G401 (cell line): ENCODE results near the gene PURB. TPM values are rescaled to one million over a fixed set of nuclear protein-coding genes. Genes with fewer than 3 reads are reported as not detected.
A peak's percentile ranks its signal among the peaks of the same experiment; 100 is the strongest.
"Not testable (repeated sequence)": the region's sequence is repeated elsewhere in the genome, so short reads cannot be mapped to it uniquely, and the experiment has no call there.

ENCODE experiments used
- DNase-seq: peaks from one replicate; pipeline ENCODE4 v3.0.0-alpha.2; 2015; ENCODE audit warnings: low spot score
- in situ Hi-C: cut with HindIII; loops from 2 replicates; pipeline ENCODE4 v1.10.0; 2016; ENCODE audit warnings: low sequenced_read_pairs, mixed read lengths
- total RNA-seq: library from RNA; depleted of rRNA; stranded (reverse); fragments of >200 nt; shearing (Covaris generic); gene quantifications from 2 replicates; pipeline ENCODE4 v1.2.3, GENCODE V29; 2014

Gene PURB
- total RNA-seq, 1 experiment from 2014 or later = 13.1 TPM

DNA sequence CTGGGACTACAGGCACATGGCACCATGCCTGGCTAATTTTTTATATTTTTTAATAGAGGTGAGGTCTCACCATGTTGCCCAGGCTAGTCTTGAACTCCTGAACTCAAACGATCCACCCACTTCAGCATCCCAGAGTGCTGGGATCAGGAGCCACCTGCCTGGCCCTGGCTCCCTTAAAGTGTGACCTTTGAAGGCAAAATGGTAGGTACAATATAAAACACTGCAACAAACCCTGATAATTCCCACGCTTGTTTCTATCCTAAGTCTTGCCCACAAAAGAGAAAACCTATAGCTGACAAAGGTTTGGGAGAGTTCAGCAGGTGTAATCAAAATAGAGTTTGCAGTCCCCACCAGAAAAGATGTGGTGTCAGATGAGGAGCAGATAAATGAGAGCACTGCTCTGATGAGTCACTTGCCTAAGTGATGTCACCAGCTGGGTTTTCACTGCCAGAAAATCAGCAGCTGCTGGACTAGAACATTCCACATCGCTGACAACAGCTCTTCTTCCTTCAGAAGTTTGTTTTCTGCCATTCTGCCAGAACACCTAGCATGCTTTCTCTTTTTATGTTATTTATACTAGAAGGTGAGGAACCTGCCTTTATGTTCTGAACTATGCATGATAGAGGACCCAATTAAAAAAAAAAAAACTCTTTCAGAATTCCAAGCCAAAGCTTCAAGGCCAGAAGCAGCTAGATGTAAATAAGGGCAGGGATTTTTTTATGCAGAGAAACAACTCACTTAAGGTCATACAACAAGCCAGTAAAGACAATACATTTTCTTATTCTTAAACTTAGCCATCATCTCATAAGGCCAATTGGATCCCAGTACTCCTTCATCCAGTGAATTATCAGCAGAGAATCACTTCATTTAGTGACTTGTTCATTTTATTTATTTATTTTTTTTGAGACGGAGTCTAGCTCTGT lies 18.0 kb downstream of the PURB start:
- no peak for DNase-seq
- in situ Hi-C loops = no loop called here

DNA sequence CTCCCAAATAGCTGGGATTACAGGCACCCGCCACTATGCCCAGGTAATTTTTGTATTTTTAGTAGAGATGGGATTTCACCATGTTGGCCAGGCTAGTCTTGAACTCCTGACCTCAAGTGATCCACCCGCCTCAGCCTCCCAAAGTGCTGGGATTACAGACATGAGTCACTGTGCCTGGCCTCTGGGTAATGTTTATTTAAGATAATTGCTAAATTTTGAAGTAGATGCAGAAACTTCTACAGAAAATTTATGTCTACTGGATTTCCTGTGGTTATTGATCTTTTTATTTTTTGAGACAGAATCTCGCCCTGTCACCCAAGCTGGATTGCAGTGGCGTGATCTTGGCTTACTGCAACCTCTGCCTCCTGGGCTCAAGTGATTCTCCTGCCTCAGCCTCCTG lies 23.4 kb downstream of the PURB start:
- DNase-seq, in situ Hi-C loops: not testable (repeated sequence)

GRCh38 chr7:44858161-44858560 lies 27.2 kb downstream of the PURB start:
- in situ Hi-C loops = no loop called here
- DNase-seq = no peak

DNA sequence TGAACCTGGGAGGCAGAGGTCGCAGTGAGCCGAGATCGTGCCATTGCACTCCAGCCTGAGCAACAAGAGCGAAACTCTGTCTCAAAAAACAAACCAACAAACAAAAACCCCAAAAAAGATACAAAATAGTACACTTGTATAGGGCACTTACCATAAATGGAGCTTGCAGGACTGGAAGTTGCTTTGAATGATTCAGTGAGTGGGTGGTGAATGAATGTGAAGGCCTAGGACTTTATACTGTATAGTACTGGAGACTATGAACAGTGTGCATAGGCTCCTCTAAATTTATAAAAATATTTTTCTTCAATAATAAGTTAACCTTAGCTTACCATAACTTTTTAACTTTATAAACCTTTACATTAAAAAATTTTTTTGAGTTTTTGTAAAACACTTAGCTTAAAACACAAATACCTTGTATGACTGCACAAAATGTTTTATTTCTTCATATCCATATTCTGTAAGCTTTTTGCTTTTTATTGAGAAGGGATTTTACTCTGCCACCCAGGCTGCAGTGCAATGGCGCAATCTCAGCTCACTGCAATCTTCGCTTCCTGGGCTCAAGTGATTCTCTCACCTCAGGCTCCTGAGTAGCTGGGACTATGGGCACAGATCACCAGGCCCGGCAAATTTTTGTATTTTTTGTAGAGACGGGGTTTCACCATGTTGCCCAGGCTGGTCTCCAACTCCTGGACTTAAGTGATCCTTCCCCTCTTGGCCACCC lies 30.5 kb downstream of the PURB start:
- DNase-seq = no peak
- in situ Hi-C loops = no loop called here

DNA sequence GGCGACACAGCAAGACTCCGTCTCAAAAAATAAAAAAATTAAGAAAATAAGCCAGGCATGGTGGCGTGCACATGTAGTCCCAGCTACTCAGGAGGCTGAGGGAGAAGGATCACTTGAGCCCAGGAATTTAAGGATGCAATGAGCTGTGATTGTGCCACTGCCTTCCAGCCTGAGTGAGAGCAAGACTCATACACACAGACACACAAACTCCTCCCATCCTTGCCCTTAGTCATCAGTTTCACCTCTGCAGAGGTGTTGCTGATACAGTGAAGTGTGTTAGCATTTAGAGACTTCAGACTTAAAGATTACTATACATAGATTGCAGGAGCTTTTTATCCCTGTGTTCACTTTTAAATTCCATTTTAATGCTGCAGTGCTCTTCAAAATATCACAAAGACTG lies 31.9 kb downstream of the PURB start:
- DNase-seq = no peak
- in situ Hi-C loops = no loop called here

DNA sequence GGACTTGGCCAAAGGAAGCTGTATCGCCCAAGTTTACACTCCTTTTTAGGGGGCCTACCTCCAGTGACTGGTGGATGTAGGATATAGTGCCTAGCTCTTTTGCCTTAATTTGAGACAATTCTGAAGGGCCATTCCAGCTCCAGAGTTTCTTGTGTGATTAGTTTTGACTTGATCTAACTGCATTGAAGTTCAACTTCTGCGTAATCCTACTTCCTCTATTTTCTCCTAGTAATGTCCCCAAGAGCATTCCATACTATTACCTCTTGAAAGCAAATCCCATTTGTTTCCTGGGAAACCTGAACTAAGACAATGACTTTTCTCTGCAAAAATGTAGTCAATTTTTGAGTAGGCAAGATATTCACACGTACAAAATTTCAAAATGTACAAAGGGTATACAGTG lies 32.7 kb downstream of the PURB start:
- in situ Hi-C loops = no loop called here
- no peak for DNase-seq

DNA sequence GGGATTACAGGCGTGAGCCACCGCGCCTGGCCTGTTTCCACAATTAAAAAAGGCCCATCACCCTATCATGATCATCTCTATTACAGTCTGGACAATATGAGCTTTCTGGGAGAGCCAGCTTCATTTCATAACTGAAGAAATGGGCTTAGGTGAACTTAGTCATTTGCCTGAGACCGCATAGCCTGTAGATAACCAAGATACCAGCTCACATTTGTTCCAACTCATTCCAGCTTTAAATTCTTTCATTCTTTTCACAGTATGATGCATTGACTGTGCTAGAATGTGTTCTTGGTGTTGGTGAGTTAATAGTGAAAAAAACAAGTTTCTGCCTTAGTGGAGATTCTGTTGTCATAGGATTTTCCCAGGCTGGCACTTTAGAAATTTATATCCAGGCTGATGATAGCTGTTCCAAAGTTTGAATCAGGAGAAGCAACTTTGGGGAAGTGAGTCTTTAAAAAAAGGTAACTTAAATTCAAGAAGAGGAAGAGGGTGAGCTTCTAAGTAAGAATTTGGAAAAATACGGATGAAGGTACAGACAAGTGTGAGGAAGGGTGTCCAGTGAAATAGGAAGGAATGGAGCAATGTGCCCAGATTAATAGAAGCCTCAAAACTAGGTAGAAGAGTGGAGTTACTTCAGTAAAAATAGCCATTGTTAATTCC lies 35.3 kb downstream of the PURB start:
- in situ Hi-C loops = no loop called here
- DNase-seq = no peak

DNA sequence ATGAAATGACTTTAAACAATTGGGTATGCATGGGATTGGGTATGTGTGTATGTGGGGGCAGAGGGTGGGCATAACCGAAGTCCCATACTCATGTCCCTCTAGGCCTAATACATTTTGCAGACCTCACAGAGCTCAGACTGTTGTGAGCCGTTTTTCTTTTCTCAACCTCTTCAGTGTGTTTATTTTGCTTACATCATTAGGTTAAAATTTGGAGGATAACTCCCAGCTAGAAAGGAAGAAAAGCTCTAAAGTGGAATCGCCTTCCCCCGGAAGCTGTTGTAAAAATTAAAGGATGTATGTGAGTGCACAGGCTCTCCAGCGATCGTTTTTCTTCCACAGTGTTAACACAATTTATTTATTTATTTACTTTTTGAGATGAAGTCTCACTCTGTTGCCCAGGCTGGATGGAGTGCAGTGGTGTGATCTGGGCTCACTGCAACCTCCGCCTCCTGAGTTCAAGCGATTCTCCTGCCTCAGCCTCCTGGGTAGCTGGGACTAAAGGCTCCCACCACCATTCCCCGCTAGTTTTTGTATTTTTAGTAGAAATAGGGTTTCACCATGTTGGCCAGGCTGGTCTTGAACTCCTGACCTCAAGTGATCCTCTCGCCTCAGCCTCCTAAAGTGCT lies 36.0 kb downstream of the PURB start:
- in situ Hi-C loops = no loop called here
- DNase-seq = no peak

- in situ Hi-C loops = no loop called here
- peak; percentile 99 for DNase-seq
Measured at GRCh38 chr7:44847920-44848634, 37.3 kb downstream of the PURB start, which contains the start of gene H2AZ2. Gene H2AZ2, minus strand, starts transcription at chr7:44848087. Its CDS starts 116 bp downstream, at chr7:44847971.

GRCh38 chr7:44847509-44847919 lies 37.8 kb downstream of the PURB start:
- peak; percentile 78 for DNase-seq
- in situ Hi-C loops = no loop called here

- DNase-seq = no peak
- in situ Hi-C loops = no loop called here
Measured at GRCh38 chr7:44846816-44847508, 38.4 kb downstream of the PURB start.

GRCh38 chr7:44846390-44846789 lies 38.9 kb downstream of the PURB start:
- DNase-seq, in situ Hi-C loops: not testable (repeated sequence)

DNA sequence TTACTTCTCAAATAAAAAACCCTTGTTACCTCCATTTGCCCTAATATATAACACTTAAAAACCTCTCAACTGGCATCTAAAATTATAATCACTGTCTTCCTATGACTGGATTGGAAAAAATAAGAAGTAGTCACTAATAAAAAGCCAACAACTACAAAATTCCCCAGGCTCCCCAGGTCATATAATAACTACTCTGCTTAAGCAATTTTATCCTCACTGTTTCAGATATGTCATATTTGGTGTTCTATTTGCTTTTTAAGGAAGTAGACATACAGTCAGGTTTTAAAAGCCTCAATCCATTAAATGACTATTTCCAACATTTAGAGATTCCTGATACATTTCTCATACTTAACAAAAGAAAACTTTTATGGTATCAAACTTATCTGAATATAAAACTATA lies 39.9 kb downstream of the PURB start:
- in situ Hi-C loops = no loop called here
- no peak for DNase-seq

DNA sequence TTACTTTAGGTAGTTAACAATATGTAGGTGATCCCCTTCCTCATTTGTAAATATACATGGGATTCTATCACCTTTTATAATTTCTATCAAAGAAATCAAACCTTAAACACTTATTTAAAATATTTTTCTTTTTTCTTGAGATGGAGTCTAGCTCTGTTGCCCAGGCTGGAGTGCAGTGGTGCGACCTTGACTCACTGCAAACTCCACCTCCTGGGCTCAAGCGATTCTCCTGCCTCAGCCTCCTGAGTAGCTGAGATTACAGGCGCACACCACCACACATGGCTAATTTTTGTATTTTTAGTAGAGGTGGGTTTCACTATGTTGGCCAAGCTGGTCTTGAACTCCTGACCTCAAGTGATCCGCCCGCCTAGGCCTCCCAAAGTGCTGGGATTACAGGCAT lies 41.9 kb downstream of the PURB start:
- in situ Hi-C loops = not testable (repeated sequence)

DNA sequence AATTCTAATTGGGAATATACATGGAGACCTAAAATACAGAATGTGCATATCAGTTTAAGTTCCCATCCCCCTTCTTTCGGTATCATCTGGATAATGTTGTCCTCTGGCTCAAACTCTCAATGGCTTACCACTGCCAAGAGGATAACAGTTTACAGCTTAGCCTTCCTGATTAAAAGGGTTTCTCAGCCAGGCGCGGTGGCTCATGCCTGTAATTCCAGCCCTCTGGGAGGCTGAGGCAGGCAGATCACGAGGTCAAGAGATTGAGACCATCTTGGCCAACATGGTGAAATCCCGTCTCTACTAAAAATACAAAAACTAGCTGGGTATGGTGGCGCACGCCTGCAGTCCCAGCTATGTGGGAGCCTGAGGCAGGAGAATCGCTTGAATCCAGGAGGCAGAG lies 42.7 kb downstream of the PURB start:
- in situ Hi-C loops, DNase-seq: not testable (repeated sequence)

More for the DNA sequence above, 41.9 kb downstream of the PURB start:
- not testable (repeated sequence) for DNase-seq

DNA sequence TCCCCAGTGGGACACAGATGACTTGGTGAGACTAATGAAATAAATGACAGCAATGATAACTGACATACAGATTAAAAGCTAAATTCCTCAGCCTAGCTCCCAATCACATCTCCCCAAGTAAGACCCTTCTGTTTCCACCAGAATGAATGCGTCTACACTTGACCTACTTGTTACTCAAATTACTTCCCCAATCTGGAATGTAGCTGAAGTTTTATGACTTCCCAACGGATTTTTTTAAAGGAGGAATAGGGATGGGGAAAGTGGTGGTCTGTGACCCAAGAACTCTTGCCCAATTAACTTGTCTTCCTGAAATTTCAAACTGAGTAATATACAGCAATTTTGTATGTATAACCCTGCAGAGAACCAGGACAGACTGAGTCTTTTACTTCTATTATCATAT lies 46.6 kb downstream of the PURB start:
- in situ Hi-C loops = no loop called here
- no peak for DNase-seq

DNA sequence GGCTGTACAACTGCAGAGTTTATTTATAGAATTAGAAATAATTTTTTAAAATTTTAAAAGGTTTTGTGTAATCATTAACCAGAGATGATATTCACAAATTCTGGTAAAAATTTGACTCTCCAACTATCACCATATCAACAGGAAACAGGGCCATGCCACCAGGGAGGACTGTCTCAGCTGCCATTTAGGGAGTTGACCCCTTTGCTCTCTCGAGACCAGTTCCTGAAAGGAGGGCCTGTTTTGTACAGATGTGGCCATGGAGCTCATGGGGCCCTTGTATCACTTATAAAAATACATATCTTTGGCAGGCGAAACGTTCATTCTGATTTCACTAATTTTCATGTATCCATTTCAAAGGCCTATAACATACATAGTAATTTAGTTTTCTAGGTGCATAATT lies 57.8 kb downstream of the PURB start:
- in situ Hi-C loops = no loop called here
- DNase-seq = no peak
